Testis (tissue), 3 donors: ENCODE measurements around the gene VASN. TPM values are rescaled to one million over a fixed set of nuclear protein-coding genes. Genes with fewer than 3 reads are reported as not detected.

Experiments
- DNase-seq: peaks from one replicate; pipeline ENCODE4 v3.0.0-alpha.2; 2019
- H3K27ac ChIP-seq, 2 donors: fragments of 200-600 bp; sonication (generic); one replicate each; pipeline ENCODE4 v1.5.1; 2019
- H3K27me3 ChIP-seq: fragments of 200-600 bp; sonication (generic); one replicate; pipeline ENCODE4 v1.5.1; 2019
- H3K36me3 ChIP-seq: fragments of 200-600 bp; sonication (generic); one replicate; pipeline ENCODE4 v1.5.1; 2017; ENCODE audit warnings: low read depth; ENCODE audit errors: missing control alignments
- H3K4me1 ChIP-seq: fragments of 200-600 bp; sonication (generic); one replicate; pipeline ENCODE4 v1.5.1; 2019
- H3K4me3 ChIP-seq, 2 donors: fragments of 200-600 bp; sonication (generic); one replicate each; pipeline ENCODE4 v1.5.1; 2017 to 2019
- H3K9me3 ChIP-seq: fragments of 200-600 bp; sonication (generic); one replicate; pipeline ENCODE4 v1.5.1; 2017
- POLR2A ChIP-seq: fragments of 450-650 bp; IDR thresholded peaks from one replicate; pipeline ENCODE4 v1.6.1; 2017; ENCODE audit warnings: antibody characterized with exemption, mild to moderate bottlenecking, moderate library complexity
- WGBS, 2 donors: methylation state at CpG; one replicate each; pipeline ENCODE4 v1.1.5; 2018; 5-methylcytosine and 5-hydroxymethylcytosine counted together
- intact Hi-C: fragments of 100-400 bp; cut with DNase I; formaldehyde crosslinking; loops from one replicate; pipeline ENCODE4 v1.15.1; 2023; ENCODE audit warnings: low total_unique reads
- polyA plus RNA-seq: library from polyadenylated mRNA; stranded (reverse); fragments of 350-450 nt; fragmentation: Illumina TruSeq; extraction: RNeasy Lipid Tissue Mini Kit (QIAGEN cat#74804); gene quantifications from one replicate; pipeline ENCODE4 v1.2.3, GENCODE V29; 2014; ENCODE audit warnings: low read depth, low replicate concordance; ENCODE audit not compliant: insufficient read depth
- small RNA-seq, 2 donors: library from RNA; depleted of rRNA; stranded (forward); fragments of <200 nt; gene quantifications; one replicate each; pipeline ENCODE3, GENCODE V24; 2016
- total RNA-seq, 2 donors: library from RNA; depleted of rRNA; stranded (reverse); fragments of >200 nt; gene quantifications; one replicate each; pipeline ENCODE4 v1.2.3, GENCODE V29; 2016
- TF ChIP-seq, protein P1 (sequence below), 3 experiments: fragments of 450-650 bp in 2 of 3; fragments of 200-600 bp in 1 of 3; sonication (generic) in 1 of 3; IDR thresholded peaks; one replicate each; pipeline ENCODE4 v1.5.1; 2016 to 2019; ENCODE audit warnings: antibody characterized with exemption in 3 of 3, mild to moderate bottlenecking in 2 of 3, moderate library complexity in 1 of 3

The VASN gene
- total and polyA plus RNA-seq, 3 donors from 2014 or later = 33.9 to 125 (median 103) TPM

DNA sequence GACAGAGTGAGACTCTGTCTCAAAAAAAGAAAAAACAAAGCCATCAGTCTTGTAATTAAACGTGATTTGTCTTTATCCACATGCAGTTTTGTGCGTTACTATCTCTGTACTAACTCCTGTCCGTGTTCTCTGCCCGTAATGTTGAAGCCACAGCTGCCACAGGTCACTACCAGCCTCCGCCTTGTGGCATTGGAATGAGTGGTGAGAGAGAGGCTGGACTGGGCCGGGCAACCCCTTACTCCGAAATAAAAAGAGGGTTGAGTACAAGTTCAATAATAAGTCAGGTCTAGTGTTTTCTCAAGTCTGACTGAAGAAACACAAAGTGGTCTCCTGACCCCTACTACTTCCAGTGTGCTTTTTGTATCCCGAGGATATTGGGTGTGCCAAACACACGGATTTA, 59.4 kb downstream of the VASN start:
- Histone ChIP-seq H3K27ac (no peak overlapping the region), H3K36me3 (no peaks in the 10 kb centered on the region), H3K27me3 (no peaks in the 10 kb centered on the region), H3K9me3 (no peaks in the 10 kb centered on the region), H3K4me1 (peaks cover 7% of the 10 kb centered on the region), H3K4me3 (no peak overlapping the region)
- no peak for TF ChIP-seq POLR2A
- TF ChIP-seq, protein P1, sequence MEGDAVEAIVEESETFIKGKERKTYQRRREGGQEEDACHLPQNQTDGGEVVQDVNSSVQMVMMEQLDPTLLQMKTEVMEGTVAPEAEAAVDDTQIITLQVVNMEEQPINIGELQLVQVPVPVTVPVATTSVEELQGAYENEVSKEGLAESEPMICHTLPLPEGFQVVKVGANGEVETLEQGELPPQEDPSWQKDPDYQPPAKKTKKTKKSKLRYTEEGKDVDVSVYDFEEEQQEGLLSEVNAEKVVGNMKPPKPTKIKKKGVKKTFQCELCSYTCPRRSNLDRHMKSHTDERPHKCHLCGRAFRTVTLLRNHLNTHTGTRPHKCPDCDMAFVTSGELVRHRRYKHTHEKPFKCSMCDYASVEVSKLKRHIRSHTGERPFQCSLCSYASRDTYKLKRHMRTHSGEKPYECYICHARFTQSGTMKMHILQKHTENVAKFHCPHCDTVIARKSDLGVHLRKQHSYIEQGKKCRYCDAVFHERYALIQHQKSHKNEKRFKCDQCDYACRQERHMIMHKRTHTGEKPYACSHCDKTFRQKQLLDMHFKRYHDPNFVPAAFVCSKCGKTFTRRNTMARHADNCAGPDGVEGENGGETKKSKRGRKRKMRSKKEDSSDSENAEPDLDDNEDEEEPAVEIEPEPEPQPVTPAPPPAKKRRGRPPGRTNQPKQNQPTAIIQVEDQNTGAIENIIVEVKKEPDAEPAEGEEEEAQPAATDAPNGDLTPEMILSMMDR (IDR thresholded peaks at IDR 0.05) = no peak
- DNase-seq = no peak
- WGBS, 2 donors = 89% methylated on average over 9 of the region's 9 CpGs
- intact Hi-C loops = no loop called here

Small RNAs within 50 kb of the gene (small RNA-seq; reads per million reads assigned to genes)
- gene AC012676.2 = 0 reads per million in 2 donors

Other genes with a start within 250 kb of the VASN start
- 1 to 10 TPM; 1.5 to 2.5 TPM for gene SRL, start 129.8 kb upstream of the VASN start, total RNA-seq
- 4.7 TPM for gene SRL, start 129.8 kb upstream of the VASN start, polyA plus RNA-seq
- gene TFAP4, start 98.8 kb upstream of the VASN start, total RNA-seq = 1 to 10 TPM; 3.1 to 4.8 TPM
- 2.7 TPM for gene TFAP4, start 98.8 kb upstream of the VASN start, polyA plus RNA-seq
- gene GLIS2, start 55.8 kb upstream of the VASN start, total RNA-seq = 1 to 10 TPM; 4.8 to 6.7 TPM
- gene GLIS2, start 55.8 kb upstream of the VASN start, polyA plus RNA-seq = 15.0 TPM
- gene PAM16, start 20.5 kb upstream of the VASN start, total RNA-seq = 100 to 1,000 TPM; 126 to 148 TPM
- 61.8 TPM for gene PAM16, start 20.5 kb upstream of the VASN start, polyA plus RNA-seq
- 100 to 1,000 TPM; 126 to 147 TPM for gene CORO7, start 44.7 kb downstream of the VASN start, total RNA-seq
- gene CORO7, start 44.7 kb downstream of the VASN start, polyA plus RNA-seq = 71.5 TPM
- 10 to 100 TPM; 80.2 to 88.3 TPM for gene DNAJA3, start 54.0 kb downstream of the VASN start, total RNA-seq
- gene DNAJA3, start 54.0 kb downstream of the VASN start, polyA plus RNA-seq = 56.0 TPM
- 10 to 100 TPM; 24.3 to 31.7 TPM for gene NMRAL1, start 102.8 kb downstream of the VASN start, total RNA-seq
- gene NMRAL1, start 102.8 kb downstream of the VASN start, polyA plus RNA-seq = 27.7 TPM
- gene HMOX2, start 104.5 kb downstream of the VASN start, total RNA-seq = 10 to 100 TPM; 67.3 to 92.0 TPM
- 216 TPM for gene HMOX2, start 104.5 kb downstream of the VASN start, polyA plus RNA-seq
- gene CDIP1, start 166.9 kb downstream of the VASN start, total RNA-seq = 10 to 100 TPM; 32.0 to 34.0 TPM
- gene CDIP1, start 166.9 kb downstream of the VASN start, polyA plus RNA-seq = 34.7 TPM
- 10 to 100 TPM; 10.3 to 15.1 TPM for gene C16orf96, start 184.5 kb downstream of the VASN start, total RNA-seq
- 19.8 TPM for gene C16orf96, start 184.5 kb downstream of the VASN start, polyA plus RNA-seq
- gene UBALD1, start 243.0 kb downstream of the VASN start, total RNA-seq = 10 to 100 TPM; 15.9 to 25.0 TPM
- 33.3 TPM for gene UBALD1, start 243.0 kb downstream of the VASN start, polyA plus RNA-seq